ENCODE results near the gene CXCR3. TPM values are rescaled to one million over a fixed set of nuclear protein-coding genes. Genes with fewer than 3 reads are reported as not detected.
A peak's percentile ranks its signal among the peaks of the same experiment; 100 is the strongest.
"Not testable (repeated sequence)": the region's sequence is repeated elsewhere in the genome, so short reads cannot be mapped to it uniquely, and the experiment has no call there.

The CXCR3 gene
- total and polyA plus RNA-seq, 12 donors: 0.20 to 1.6 (median 0.39) TPM; not detected in 4

GRCh38 chrX:71603618-71604017 is 14.7 kb downstream of the CXCR3 start:
- Histone ChIP-seq H3K27ac (peak overlapping the region in 1 of 5 donors; percentile 3), H3K4me1 (replicated peaks in 1 of 2) (no peaks in the 10 kb centered on the region), H3K4me3 (no peak overlapping the region), H3K9me3 (replicated peaks in 1 of 3) (no peaks in the 10 kb centered on the region), H3K36me3 (replicated peaks in 1 of 2) (peaks cover 0 to 27% of the 10 kb centered on the region in 2 donors), H3K27me3 (no peaks in the 10 kb centered on the region)
- no peak for TF ChIP-seq POLR2A (IDR thresholded peaks at IDR 0.05)
- TF ChIP-seq CTCF (IDR thresholded peaks at IDR 0.05): no peak
- no peak for DNase-seq
- WGBS, 4 donors: 61 to 81% (median 73%) methylated on average over 26 to 33 of the region's 33 CpGs
- intact Hi-C loops (cut with DNase I): no loop called here

GRCh38 chrX:71599965-71600364 is 18.3 kb downstream of the CXCR3 start:
- peak in 2 of 7 donors; percentile 37 to 44 for DNase-seq
- intact Hi-C loops (cut with DNase I): no loop called here
- H3K36me3 ChIP-seq (replicated peaks in 1 of 2): peaks cover 0 to 13% of the 10 kb centered on the region in 2 donors

GRCh38 chrX:71593210-71593609 is 25.1 kb downstream of the CXCR3 start:
- intact Hi-C loops (cut with DNase I); H3K27ac ChIP-seq; DNase-seq; H3K4me1 ChIP-seq (replicated peaks in 1 of 2); H3K36me3 ChIP-seq (replicated peaks in 1 of 2); H3K9me3 ChIP-seq (replicated peaks in 1 of 3); H3K4me3 ChIP-seq: not testable (repeated sequence)
- H3K27me3 ChIP-seq: peaks cover 11% of the 10 kb centered on the region
- 81 to 96% (median 89%) methylated on average over 4 to 7 of the region's 8 CpGs; no CpG with 5 or more reads in 1 of the 4 donors for WGBS, 4 donors

More at GRCh38 chrX:71599965-71600364, 18.3 kb downstream of the CXCR3 start:
- Histone ChIP-seq H3K27me3 (peaks cover 11% of the 10 kb centered on the region), H3K27ac (no peak overlapping the region), H3K4me1 (replicated peaks in 1 of 2) (no peaks in the 10 kb centered on the region), H3K4me3 (no peak overlapping the region), H3K9me3 (replicated peaks in 1 of 3) (no peaks in the 10 kb centered on the region)
- WGBS, 4 donors: 43 to 78% (median 47%) methylated on average over 2 of the region's 2 CpGs
- no peak for TF ChIP-seq POLR2A (IDR thresholded peaks at IDR 0.05)
- no peak for TF ChIP-seq CTCF (IDR thresholded peaks at IDR 0.05)

GRCh38 chrX:71586929-71587328 is 31.4 kb downstream of the CXCR3 start:
- Histone ChIP-seq H3K9me3 (replicated peaks in 1 of 3) (no peaks in the 10 kb centered on the region), H3K4me3 (no peak overlapping the region), H3K27me3 (no peaks in the 10 kb centered on the region), H3K27ac (no peak overlapping the region), H3K4me1 (replicated peaks in 1 of 2) (no peaks in the 10 kb centered on the region), H3K36me3 (replicated peaks in 1 of 2) (no peaks in the 10 kb centered on the region)
- intact Hi-C loops (cut with DNase I): no loop called here
- 84 to 92% (median 88%) methylated on average over 2 of the region's 2 CpGs for WGBS, 4 donors
- DNase-seq: no peak
- TF ChIP-seq CTCF (IDR thresholded peaks at IDR 0.05): no peak
- TF ChIP-seq POLR2A (IDR thresholded peaks at IDR 0.05): no peak

- H3K4me1 ChIP-seq (replicated peaks in 1 of 2): no peaks in the 10 kb centered on the region
- H3K27me3 ChIP-seq: no peaks in the 10 kb centered on the region
- DNase-seq: no peak
- intact Hi-C loops (cut with DNase I): no loop called here
- H3K27ac ChIP-seq: no peak overlapping the region
- H3K4me3 ChIP-seq: no peak overlapping the region
- TF ChIP-seq CTCF (IDR thresholded peaks at IDR 0.05): no peak
- WGBS, 4 donors: 70 to 80% (median 74%) methylated on average over 5 of the region's 5 CpGs
- peaks cover 0 to 4% of the 10 kb centered on the region in 2 donors for H3K36me3 ChIP-seq (replicated peaks in 1 of 2)
- no peaks in the 10 kb centered on the region for H3K9me3 ChIP-seq (replicated peaks in 1 of 3)
Measured at GRCh38 chrX:71581210-71581609, 37.1 kb downstream of the CXCR3 start.

Measured in adrenal gland (tissue), 12 donors.